HepG2 (cell line): ENCODE measurements around the gene PCSK5. TPM values are rescaled to one million over a fixed set of nuclear protein-coding genes. Genes with fewer than 3 reads are reported as not detected.

Source experiments
- ATAC-seq: fragments of 200-7000 bp; cut with Tn5 transposase; 3 replicates; pipeline ENCODE4 v1.9.1; 2020; ENCODE audit warnings: mild to moderate bottlenecking, moderate library complexity
- BruUV-seq: library from RNA; stranded (reverse); fragments of 400-500 nt; replicated peaks from 2 replicates; lab custom pipeline; 2021; lab: Mats Ljungman, UMichigan
- CTCF ChIA-PET: fragments of 300-600 bp; formaldehyde crosslinking; extraction: SDS; loops from one replicate; lab custom pipeline; 2021; ENCODE audit warnings: low total read pairs, inconsistent platforms, low intra/inter-chr PET ratio; lab: Yijun Ruan, JAX
- POLR2A ChIA-PET: fragments of 350-600 bp; sonication (Branson Sonifier 250); formaldehyde crosslinking; loops from one replicate; lab custom pipeline; 2020; ENCODE audit warnings: antibody characterized with exemption, inconsistent platforms; lab: Yijun Ruan, JAX
- DNase-seq: peaks from one replicate; pipeline ENCODE4 v3.0.0-alpha.2; 2015; ENCODE audit warnings: low spot score
- FAIRE-seq: peaks from 3 replicates; lab custom pipeline; 2011; peaks lifted over from hg19 to GRCh38; lab: Jason Lieb, UNC
- H2AFZ ChIP-seq: one replicate; pipeline ENCODE4 v1.6.1; 2011; ENCODE audit warnings: low read length, inconsistent platforms
- H3K27ac ChIP-seq: fragments of 300-600 bp; 3 replicates; pipeline ENCODE4 v1.8.0; 2011; ENCODE audit warnings: mixed run types, mild to moderate bottlenecking, mixed read lengths, low read length, inconsistent platforms; ENCODE audit not compliant: insufficient read depth; ENCODE audit errors: extremely low read length
- H3K27me3 ChIP-seq, 2 experiments: fragments of 200-600 bp in 1 of 2; 2 replicates in 1 of 2; 3 replicates in 1 of 2; pipeline versions ENCODE4 v1.6.0 to v1.8.0; 2011; ENCODE audit warnings: low read length in 2 of 2, mild to moderate bottlenecking in 2 of 2, moderate library complexity in 2 of 2, inconsistent platforms in 1 of 2; ENCODE audit not compliant: insufficient read depth in 2 of 2, control insufficient read depth in 1 of 2
- H3K36me3 ChIP-seq, 2 experiments: fragments of 200-600 bp in 1 of 2; replicated peaks in 1 of 2; 2 replicates in 1 of 2; 3 replicates in 1 of 2; pipeline versions ENCODE4 v1.5.1 to v1.8.0; 2011; ENCODE audit warnings: low read length in 2 of 2, inconsistent platforms in 1 of 2; ENCODE audit not compliant: insufficient read depth in 2 of 2, control insufficient read depth in 1 of 2
- H3K4me1 ChIP-seq: 2 replicates; pipeline ENCODE4 v1.5.1; 2012; ENCODE audit warnings: low read length, inconsistent platforms; ENCODE audit not compliant: insufficient read depth
- H3K4me2 ChIP-seq: 2 replicates; pipeline ENCODE4 v1.6.0; 2011; ENCODE audit warnings: low read depth, low read length, inconsistent platforms
- H3K4me3 ChIP-seq, 3 experiments: fragments of 200-600 bp in 1 of 3; sonication (generic), shearing (Covaris generic) in 1 of 3; replicated peaks in 1 of 3; 2 replicates each; pipeline ENCODE4 v1.5.1; 2011 to 2016; ENCODE audit warnings: low read length in 3 of 3, inconsistent platforms in 2 of 3, low read depth in 2 of 3, mild to moderate bottlenecking in 2 of 3, control low read depth in 1 of 3, mixed read lengths in 1 of 3; ENCODE audit not compliant: insufficient read depth in 1 of 3
- H3K79me2 ChIP-seq: one replicate; pipeline ENCODE4 v1.6.1; 2011; ENCODE audit warnings: low read length, inconsistent platforms; ENCODE audit not compliant: insufficient read depth
- H3K9ac ChIP-seq: 2 replicates; pipeline ENCODE4 v1.6.0; 2011; ENCODE audit warnings: mild to moderate bottlenecking, low read depth, low read length, inconsistent platforms; ENCODE audit not compliant: insufficient read depth
- H3K9me3 ChIP-seq: 2 replicates; pipeline ENCODE4 v1.5.1; 2012; ENCODE audit warnings: mild to moderate bottlenecking, low read length
- H4K20me1 ChIP-seq: 2 replicates; pipeline ENCODE4 v1.6.0; 2011; ENCODE audit warnings: inconsistent platforms, mild to moderate bottlenecking, low read length, moderate library complexity; ENCODE audit not compliant: insufficient read depth
- CREB1 ChIP-seq, 2 experiments: fragments of 450-650 bp in 1 of 2; IDR thresholded peaks; 2 replicates each; pipeline ENCODE4 v1.6.1; 2016 to 2017; ENCODE audit warnings: control low read depth in 1 of 2, mild to moderate bottlenecking in 1 of 2, missing compliant biosample characterization in 1 of 2, missing genetic modification characterization in 1 of 2
- NPAS2 ChIP-seq: sonication (generic); formaldehyde crosslinking; IDR thresholded peaks from 2 replicates; pipeline ENCODE4 v1.8.0; 2022; ENCODE audit warnings: mild to moderate bottlenecking, missing genetic modification reagents, borderline replicate concordance
- ZFAT ChIP-seq: sonication (generic); formaldehyde crosslinking; conservative IDR thresholded peaks from 2 replicates; pipeline ENCODE4 v1.8.1; 2023; ENCODE audit warnings: missing genetic modification reagents, inconsistent platforms
- ZNF253 ChIP-seq: sonication (generic); formaldehyde crosslinking; IDR thresholded peaks from 2 replicates; pipeline ENCODE4 v1.8.0; 2022; ENCODE audit warnings: mild to moderate bottlenecking, missing genetic modification reagents, borderline replicate concordance
- ZNF30 ChIP-seq: sonication (generic); formaldehyde crosslinking; IDR thresholded peaks from 2 replicates; pipeline ENCODE4 v1.5.0; 2020; ENCODE audit warnings: mild to moderate bottlenecking, missing genetic modification reagents
- ZNF501 ChIP-seq: sonication (generic); formaldehyde crosslinking; IDR thresholded peaks from 2 replicates; pipeline ENCODE4 v1.5.1; 2020; ENCODE audit warnings: mild to moderate bottlenecking, moderate library complexity, missing genetic modification reagents
- ZNF552 ChIP-seq: sonication (generic); formaldehyde crosslinking; IDR thresholded peaks from 2 replicates; pipeline ENCODE4 v1.9.0; 2022; ENCODE audit warnings: missing genetic modification reagents, mild to moderate bottlenecking, borderline replicate concordance
- ZNF558 ChIP-seq: sonication (generic); formaldehyde crosslinking; IDR thresholded peaks from 2 replicates; pipeline ENCODE4 v1.9.0; 2022; ENCODE audit warnings: mild to moderate bottlenecking, missing genetic modification reagents, borderline replicate concordance
- ZNF577 ChIP-seq: sonication (generic); formaldehyde crosslinking; IDR thresholded peaks from 2 replicates; pipeline ENCODE4 v1.4.0; 2020; ENCODE audit warnings: mild to moderate bottlenecking, low read depth, missing genetic modification reagents, borderline replicate concordance
- WGBS: methylation state at CpG from one replicate; pipeline ENCODE4 v1.1.6; 2017; ENCODE audit warnings: low lambda C conversion rate; 5-methylcytosine and 5-hydroxymethylcytosine counted together
- in situ Hi-C: cut with HindIII; loops from 2 replicates; pipeline ENCODE4 v1.10.0; 2017; ENCODE audit warnings: low pct_unique_long_range_greater_than_20kb; ENCODE audit not compliant: extremely low pct_ligation_motif_present
- intact Hi-C: fragments of 100-400 bp; cut with micrococcal nuclease; formaldehyde crosslinking; loops from one replicate; pipeline ENCODE4 v1.10.0; 2022; ENCODE audit not compliant: unreplicated experiment
- polyA plus RNA-seq, 8 experiments: library from polyadenylated mRNA; depleted of rRNA in 3 of 8; stranded (reverse) in 7 of 8; unstranded in 1 of 8; fragments of >200 nt; fragmentation: Illumina TruSeq in 4 of 8; extraction: Trizol in 4 of 8; gene quantifications; 2 replicates each; pipeline versions ENCODE4 v1.2.1 to v1.2.3, GENCODE V29; 2011 to 2016; ENCODE audit warnings: low read depth in 4 of 8, missing spikeins in 1 of 8, mixed read lengths in 1 of 8; ENCODE audit not compliant: insufficient read depth in 1 of 8
- total RNA-seq, 5 experiments: library from RNA; depleted of rRNA; stranded (reverse); fragments of >200 nt; fragmentation: Illumina TruSeq; extraction: Trizol; gene quantifications; 2 replicates each; pipeline ENCODE4 v1.2.3, GENCODE V29; 2016; ENCODE audit warnings: low read depth in 1 of 5
- TF ChIP-seq, protein P1 (sequence below): sonication (generic); formaldehyde crosslinking; IDR thresholded peaks from 2 replicates; pipeline ENCODE4 v1.4.0; 2020; ENCODE audit warnings: missing genetic modification reagents, borderline replicate concordance

PCSK5 gene
- total and polyA plus RNA-seq, 2 of the 13 experiments (the other 11 are each of a cell fraction or from before 2014, with no cell fraction given): 0.55 to 0.66 TPM

DNA sequence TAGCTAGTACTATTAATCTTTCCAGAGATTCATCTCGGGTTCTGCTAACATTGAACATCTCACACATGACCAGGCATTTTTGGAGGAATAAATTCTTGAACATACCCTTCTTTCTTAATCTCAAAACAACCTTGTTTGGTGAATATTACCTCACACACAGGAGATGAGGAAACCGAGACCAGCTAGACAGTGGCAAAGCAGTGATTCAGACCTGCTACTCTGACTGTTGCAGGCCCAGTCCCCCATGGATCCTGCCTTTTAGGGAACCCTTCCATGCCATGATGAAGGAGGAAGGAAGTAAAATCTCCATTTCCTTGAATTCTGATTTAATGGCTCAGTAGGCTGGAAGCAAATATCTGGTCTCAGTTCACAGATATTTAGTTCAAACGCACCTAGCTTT, 2.6 kb downstream of the PCSK5 start (continued):
- TF ChIP-seq ZNF558 (CRISPR knock-in tag) (no peak), ZFAT (CRISPR knock-in tag) (no peak), ZNF552 (no peak), ZNF30 (CRISPR knock-in tag) (no peak), ZNF577 (CRISPR knock-in tag) (no peak), ZNF501 (CRISPR knock-in tag) (no peak)

DNA sequence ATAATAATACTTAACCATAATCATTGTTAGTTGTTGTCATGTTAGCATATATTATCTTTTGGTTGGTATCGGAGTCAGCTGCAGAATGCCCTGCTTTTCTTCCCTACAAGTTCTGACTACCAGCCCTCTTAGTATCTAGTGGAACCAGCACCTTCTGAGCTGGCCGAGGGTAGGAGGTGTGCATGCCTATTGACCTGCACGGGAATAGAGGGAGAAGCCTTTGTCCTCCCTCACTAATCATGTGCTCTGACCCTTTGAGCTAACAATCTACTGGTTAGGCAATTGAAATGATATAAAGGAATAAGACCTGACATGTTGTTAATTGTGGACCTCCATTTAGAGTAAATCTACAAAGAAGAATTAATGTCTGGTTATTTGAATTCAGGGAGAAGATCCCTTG, 4.1 kb downstream of the PCSK5 start:
- ChIA-PET CTCF (no interaction called here), POLR2A (no interaction called here)
- in situ Hi-C loops: no loop called here

More for the DNA sequence above, 4.1 kb downstream of the PCSK5 start:
- Histone ChIP-seq H3K9me3 (no peaks in the 10 kb centered on the region), H3K9ac (no peak overlapping the region), H3K36me3 (no peaks in the 10 kb centered on the region), H3K4me3 (no peak overlapping the region), H3K79me2 (no peaks in the 10 kb centered on the region), H2AFZ (no peak overlapping the region), H3K27me3 (peaks cover 0 to 35% of the 10 kb centered on the region in 2 experiments; a peak in 4 of 5 replicates), H3K27ac (no peak overlapping the region), H3K4me1 (peaks cover 17% of the 10 kb centered on the region), H4K20me1 (no peaks in the 10 kb centered on the region), H3K4me2 (no peak overlapping the region)
- ATAC-seq: no peak
- FAIRE-seq: no peak
- intact Hi-C loops: loop anchor here (5.0 to 10.0 kb wide), 2 partner anchors 133 to 410 kb away; no protein-coding TSS in a partner anchor
- TF ChIP-seq NPAS2 (CRISPR knock-in tag) (no peak), ZNF253 (CRISPR knock-in tag) (no peak), CREB1 (IDR thresholded peaks at IDR 0.05) (no peak), CREB1 (CRISPR knock-in tag; IDR thresholded peaks at IDR 0.05) (no peak)
- TF ChIP-seq, protein P1, sequence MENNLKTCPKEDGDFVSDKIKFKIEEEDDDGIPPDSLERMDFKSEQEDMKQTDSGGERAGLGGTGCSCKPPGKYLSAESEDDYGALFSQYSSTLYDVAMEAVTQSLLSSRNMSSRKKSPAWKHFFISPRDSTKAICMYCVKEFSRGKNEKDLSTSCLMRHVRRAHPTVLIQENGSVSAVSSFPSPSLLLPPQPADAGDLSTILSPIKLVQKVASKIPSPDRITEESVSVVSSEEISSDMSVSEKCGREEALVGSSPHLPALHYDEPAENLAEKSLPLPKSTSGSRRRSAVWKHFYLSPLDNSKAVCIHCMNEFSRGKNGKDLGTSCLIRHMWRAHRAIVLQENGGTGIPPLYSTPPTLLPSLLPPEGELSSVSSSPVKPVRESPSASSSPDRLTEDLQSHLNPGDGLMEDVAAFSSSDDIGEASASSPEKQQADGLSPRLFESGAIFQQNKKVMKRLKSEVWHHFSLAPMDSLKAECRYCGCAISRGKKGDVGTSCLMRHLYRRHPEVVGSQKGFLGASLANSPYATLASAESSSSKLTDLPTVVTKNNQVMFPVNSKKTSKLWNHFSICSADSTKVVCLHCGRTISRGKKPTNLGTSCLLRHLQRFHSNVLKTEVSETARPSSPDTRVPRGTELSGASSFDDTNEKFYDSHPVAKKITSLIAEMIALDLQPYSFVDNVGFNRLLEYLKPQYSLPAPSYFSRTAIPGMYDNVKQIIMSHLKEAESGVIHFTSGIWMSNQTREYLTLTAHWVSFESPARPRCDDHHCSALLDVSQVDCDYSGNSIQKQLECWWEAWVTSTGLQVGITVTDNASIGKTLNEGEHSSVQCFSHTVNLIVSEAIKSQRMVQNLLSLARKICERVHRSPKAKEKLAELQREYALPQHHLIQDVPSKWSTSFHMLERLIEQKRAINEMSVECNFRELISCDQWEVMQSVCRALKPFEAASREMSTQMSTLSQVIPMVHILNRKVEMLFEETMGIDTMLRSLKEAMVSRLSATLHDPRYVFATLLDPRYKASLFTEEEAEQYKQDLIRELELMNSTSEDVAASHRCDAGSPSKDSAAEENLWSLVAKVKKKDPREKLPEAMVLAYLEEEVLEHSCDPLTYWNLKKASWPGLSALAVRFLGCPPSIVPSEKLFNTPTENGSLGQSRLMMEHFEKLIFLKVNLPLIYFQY (CRISPR knock-in tag): no peak
- WGBS: 37% methylated on average over 3 of the region's 3 CpGs
- BruUV-seq: no TSS peak
- DNase-seq: no peak
